Right lobe of liver (tissue), 4 donors: ENCODE measurements around the gene MAPK6.
"Not testable (repeated sequence)": the region's sequence is repeated elsewhere in the genome, so short reads cannot be mapped to it uniquely, and the experiment has no call there.

Experiments used
- POLR2A ChIP-seq: fragments of 450-650 bp; IDR thresholded peaks from one replicate; pipeline ENCODE4 v1.6.1; 2017; ENCODE audit warnings: antibody characterized with exemption, mild to moderate bottlenecking
- TF ChIP-seq, protein P1 (sequence below), 4 donors: fragments of 200-600 bp in 3 of 4; fragments of 450-650 bp in 1 of 4; IDR thresholded peaks; one replicate each; pipeline versions ENCODE4 v1.5.1 to v1.8.0; 2016 to 2022; ENCODE audit warnings: antibody characterized with exemption in 4 of 4, mild to moderate bottlenecking in 2 of 4
- donor health status: DM: no; HTN: no; CAD: no.
- donor health status: DM: no; HTN: no; CAD: no.
- donor health status: DM: no; HTN: yes; CAD: no.

DNA sequence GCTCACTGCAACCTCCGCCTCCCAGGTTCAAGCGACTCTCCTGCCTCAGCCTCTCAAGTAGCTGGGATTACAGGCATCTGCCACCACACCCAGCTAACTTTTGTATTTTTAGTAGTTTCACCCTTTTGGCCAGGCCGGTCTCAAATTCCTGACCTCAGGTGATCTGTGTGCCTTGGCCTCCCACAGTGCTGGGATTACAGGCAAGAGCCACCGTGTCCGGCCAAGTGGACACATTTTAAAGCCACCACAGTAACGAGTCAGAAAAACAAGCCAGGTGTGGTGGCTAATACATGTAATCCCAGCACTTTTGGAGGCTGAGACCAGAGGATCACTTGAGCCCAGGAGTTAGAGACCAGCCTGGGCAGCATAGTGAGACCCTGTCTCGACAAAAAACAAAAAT, 35.8 kb downstream of the MAPK6 start:
- TF ChIP-seq, protein P1, sequence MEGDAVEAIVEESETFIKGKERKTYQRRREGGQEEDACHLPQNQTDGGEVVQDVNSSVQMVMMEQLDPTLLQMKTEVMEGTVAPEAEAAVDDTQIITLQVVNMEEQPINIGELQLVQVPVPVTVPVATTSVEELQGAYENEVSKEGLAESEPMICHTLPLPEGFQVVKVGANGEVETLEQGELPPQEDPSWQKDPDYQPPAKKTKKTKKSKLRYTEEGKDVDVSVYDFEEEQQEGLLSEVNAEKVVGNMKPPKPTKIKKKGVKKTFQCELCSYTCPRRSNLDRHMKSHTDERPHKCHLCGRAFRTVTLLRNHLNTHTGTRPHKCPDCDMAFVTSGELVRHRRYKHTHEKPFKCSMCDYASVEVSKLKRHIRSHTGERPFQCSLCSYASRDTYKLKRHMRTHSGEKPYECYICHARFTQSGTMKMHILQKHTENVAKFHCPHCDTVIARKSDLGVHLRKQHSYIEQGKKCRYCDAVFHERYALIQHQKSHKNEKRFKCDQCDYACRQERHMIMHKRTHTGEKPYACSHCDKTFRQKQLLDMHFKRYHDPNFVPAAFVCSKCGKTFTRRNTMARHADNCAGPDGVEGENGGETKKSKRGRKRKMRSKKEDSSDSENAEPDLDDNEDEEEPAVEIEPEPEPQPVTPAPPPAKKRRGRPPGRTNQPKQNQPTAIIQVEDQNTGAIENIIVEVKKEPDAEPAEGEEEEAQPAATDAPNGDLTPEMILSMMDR (IDR thresholded peaks at IDR 0.05): not testable (repeated sequence)
- not testable (repeated sequence) for TF ChIP-seq POLR2A
